Ecto neural progenitor cell (in vitro differentiated cells): Measurements from ENCODE around the gene GPSM1.

ENCODE experiments used
- DNase-seq: peaks from one replicate; pipeline ENCODE4 v3.0.0-alpha.2; 2018; ENCODE audit warnings: low spot score

The GPSM1 gene

DNA sequence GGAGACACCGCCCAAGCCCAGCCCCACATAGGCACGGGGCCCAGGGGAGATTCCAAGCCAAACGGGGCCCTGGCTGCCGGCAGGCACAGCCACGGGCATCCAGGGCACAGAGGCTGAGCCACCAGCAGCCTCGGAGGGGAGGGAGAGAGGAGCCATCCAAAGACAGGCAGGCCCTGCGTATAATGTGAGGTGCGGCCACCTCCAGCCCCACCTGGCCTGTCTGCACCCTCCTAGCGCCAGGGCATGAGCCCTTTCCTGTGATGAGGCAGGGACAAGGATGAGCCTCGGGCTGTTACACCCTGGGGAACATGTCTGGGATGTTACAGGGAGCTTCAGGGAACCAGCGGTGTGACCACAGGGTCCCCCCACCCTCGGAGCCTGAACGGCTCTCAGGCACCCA is 22.4 kb upstream of the GPSM1 start:
- no peak for DNase-seq

DNA sequence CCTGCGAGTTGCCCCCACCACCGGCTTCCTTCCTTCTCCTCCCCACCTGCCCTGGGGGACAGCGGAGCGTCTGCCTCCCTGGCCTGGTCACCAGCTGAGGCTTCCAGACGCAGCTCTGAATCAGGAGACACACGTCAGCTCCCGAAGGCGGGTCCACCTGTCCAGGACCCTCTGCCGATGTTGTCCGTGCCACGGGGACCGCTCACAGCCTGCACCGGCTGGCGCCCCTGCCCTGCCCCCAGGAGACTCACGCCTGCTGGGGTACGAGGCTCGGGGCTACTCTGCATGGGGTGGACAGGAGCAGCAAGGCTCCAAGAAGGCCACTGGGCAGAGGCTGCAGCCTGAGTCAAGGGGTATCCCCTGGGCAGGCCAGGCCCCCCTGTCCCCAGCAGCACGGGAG is 21.5 kb upstream of the GPSM1 start:
- DNase-seq = no peak

DNA sequence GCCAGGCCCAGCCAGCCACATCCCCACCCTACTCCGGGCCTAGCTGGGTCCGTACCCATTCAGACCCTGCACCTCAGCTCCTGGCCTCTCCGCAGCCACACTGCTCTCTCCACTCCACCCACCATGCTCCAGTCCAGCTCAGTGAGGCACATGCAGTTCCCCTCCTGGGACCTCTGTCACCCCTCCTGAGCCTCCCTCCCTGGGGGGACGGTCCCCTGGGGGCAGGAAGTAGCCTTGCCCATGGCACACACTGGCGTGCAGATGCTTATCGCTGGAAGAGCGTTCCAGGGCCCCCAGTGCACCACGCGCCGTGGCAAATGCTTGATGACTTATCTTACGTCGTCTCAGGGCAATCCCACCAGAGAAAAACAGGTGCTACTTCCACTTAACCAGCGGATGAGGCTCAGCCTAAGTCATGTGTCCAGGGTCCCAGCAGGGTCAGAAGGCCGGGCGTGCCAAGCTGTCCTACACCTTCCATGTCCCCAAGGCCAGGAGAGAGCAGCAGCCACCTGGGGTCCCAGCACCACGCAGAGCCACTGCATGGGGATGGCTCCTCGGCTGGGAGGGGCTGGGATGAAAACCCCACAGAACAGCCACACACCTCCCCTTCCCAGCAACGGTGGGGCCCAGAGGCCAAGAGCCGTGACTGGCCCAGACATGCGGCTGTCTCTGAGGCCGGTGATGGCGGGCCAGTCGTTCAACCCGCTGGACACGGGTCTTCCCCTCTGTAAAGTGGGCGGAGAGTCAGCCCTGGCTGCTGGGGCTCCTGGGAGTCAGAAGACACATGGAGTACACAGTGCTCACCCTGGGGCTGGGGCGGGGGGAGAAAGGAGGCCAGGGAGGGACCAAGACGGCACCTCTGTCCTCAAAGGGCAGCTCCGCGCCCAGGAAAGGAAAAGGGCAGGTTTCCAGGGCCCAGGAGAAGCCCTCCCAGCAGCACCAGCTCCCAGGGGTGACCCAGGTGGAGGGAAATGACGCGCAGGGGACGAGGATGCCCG is 20.8 kb upstream of the GPSM1 start:
- DNase-seq = no peak

DNA sequence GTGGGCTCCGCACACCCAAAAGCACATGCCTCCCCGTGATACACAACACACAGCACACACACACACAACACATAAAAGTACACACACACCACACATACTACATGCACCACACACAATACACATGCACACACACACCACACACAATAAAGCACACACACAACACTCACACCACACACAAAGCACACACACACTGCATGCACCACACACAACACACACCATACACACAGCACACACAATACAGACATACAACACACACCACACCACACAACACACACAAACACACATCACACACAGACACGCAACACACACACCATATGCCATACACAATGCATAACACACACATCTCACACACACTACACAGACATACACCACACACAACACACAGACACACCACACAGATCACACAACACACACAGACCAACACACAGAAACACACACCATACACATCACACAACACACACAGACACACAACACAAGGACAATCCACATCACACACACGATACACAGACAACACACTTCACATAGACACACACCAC is 20.1 kb upstream of the GPSM1 start:
- no peak for DNase-seq

DNA sequence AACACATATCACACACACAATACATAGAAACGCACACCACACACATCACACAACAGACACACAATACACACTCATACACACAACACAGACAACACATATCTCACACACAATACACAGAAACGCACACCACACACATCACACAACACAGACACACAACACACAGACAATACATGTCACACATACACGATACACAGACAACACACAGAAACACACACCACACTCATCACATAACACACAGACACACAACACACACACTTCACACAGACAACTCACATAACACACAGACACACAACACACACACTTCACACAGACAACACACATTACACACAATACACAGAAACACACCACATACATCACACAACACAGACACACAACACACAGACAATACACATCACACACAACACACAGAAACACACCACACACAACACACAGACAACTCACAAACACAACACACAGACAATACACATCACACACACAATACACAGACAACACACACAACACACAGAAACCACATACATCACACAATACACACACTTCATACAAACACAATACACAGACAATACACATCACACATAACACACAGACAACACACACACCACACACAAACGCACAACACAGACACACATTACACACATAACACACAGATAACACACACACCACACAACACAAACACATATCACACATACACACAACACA is 19.2 kb upstream of the GPSM1 start:
- no peak for DNase-seq

DNA sequence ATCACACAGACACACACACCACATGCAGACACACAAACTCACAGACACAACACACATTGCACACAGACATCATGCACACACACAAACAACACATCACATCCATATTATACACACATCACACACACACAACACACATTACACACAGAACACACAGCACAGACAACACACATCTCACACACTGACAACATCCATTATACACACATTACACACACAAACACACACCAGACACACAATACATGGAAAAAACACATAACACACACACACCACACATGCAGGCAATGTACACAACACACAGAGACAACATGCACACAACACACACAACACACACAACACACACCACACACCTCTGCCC is 18.7 kb upstream of the GPSM1 start:
- DNase-seq = no peak

DNA sequence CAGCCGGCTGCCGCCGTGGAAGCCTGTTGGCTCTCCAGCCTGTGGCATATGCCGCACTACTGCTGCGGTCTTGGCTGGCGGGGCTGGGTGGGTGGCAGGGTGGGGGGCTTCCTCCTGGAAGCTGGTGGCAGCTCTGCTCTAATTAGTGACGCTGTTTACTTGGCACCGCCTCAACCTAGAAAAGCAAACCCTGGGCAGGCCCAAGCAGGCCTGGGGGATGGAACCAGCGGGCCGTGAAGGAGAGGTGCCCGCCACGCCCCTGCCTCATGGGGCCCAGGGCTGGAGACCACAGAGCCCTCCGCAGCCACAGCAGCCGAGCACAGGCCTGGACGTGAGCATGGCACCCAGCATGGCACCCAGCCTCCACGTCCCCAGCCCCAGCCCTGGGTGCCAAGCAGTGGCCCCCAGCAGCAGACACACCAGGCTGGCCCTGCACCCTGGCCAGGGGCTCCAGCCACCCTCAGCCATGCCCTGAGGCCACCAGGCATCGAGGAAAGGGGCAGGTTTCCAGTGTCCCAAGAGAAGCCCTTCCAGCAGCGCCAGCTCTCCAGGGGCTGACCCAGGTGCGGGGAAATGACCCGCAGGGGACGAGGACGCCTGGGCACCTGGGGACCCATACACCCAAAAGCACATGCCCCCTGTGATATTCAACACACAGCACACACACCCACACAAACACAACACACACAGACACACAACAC is 18.1 kb upstream of the GPSM1 start:
- no peak for DNase-seq

DNA sequence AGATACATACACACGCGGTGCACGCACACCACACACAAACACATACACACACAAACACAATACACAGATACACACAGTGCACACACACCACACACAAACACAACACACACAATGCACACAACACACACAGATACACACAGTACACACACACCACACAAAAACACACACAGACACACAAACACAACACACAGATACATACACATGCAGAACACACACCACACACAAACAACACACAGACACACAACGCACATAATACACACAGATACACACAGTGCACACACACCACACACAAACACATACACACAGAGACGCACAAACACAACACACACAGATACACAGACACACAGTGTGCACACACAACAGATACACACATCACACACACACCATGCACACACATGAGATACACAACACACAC is 17.5 kb upstream of the GPSM1 start:
- no peak for DNase-seq

DNA sequence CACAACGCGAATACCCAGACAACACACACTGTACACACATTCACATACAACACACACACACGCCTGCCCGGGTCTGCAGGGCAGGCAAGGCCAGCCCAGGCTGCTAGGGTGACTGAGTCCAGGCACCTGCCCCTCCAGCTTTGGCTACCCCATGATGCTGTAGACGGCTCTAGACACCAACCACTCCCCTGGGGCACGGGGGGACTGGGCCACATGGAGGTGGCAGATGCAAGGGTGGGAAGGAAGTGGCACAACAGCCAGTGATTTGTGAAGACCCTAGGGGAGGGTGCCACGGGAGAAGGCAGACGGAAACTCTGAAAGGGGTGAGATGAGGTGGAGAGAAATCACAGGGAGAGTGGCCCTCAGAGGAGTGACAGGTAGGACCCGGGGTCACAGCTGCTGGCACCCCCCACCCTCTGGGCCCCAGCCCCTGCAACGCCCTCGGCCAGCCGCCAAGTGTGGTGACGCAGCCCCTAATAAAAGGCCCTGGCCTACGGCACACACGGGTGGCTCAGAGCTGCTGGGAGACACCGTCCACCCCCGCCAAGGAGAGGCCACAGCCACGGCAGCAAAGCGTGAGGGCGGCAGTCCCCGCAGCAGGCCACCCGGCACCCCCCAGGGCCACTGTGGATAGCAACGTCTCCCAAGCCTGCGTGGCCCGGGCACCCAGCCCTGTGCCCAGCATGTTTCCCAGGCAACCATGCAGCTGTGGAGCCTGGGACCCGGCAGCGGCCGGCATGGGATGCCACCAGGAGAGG is 16.9 kb upstream of the GPSM1 start:
- DNase-seq = no peak

DNA sequence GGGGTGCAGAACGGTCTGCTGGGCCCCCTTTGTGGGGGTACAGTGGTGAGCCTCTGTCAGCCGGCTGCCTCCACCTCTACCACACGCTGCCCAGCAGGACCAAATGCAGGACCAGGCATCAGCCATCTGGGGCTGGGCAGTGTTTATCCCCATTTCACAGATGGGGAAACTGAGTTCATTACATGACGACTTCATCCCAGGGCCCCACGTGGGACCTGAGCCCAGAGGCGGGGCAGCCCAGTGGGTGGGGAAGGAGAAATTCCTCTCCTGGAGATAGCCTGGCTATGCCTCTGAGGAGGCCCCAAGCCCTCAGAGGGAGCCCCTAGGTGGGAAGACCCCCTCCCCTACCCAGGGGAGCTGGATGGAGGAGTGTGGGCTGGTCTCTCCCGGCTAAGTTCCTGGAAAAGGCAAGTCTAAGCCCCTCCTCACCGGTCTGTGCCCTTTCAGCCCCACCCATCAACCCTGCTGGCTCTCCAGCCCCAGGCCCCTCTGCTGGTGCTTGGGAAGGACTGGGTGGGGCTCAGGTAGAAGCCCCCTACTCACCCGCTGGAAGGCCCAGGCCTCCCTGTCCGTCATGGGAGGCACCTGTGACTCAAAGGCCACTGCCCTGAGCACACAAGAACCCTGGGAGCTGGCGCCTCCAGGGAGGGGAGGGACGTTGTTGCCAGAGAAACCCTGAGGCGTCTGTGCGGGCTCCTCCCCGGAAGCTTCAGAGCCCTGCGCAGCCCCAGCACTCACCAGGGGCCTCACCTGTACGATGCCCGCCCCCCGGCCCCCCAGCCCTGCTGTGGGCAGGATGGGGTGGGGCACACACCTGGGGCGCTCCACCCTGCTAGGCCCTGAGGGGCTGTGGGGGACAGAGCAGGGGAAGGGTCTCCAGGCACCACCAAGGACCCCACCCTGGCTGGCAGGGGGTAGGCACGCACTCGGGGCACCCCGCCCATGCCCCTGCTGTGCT is 16.0 kb upstream of the GPSM1 start:
- no peak for DNase-seq

DNA sequence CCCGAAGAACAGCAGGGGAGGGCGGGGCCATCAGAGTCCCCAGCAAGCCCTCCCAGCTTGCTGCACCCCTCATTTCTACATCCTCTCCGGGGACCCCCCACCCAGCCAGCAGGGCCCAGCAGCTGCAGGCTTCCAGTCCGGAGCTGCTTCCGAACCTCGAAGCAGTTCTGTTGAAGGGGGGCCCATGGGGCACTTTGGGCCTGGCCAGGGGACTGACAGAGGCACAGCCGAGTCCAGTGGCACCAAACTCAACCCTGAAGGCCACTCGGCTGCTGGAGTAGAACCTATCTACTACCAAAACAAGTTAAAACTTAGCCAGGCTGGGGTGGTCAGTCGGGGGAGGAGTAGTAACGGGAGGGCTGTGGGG is 15.3 kb upstream of the GPSM1 start:
- no peak for DNase-seq

DNA sequence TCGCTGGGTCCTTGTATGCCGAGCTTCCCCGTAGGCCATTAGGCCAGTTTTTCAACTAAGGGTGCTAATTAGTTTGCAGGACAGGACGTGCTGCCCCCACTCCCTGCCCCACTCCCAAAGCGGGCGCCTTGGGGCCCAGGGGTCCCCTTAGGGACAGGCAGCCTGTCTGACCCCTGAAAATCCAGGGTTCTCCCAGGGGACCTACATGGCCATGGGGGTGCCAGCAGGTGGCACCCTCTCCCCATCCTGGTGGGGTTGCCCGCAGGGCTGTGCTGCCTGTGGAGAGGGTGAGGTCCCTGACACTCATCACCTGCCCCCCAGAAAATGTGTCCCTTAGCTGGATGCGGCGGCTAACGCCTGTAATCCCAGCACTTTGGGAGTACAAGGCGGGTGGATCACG is 14.9 kb upstream of the GPSM1 start:
- DNase-seq = no peak

DNA sequence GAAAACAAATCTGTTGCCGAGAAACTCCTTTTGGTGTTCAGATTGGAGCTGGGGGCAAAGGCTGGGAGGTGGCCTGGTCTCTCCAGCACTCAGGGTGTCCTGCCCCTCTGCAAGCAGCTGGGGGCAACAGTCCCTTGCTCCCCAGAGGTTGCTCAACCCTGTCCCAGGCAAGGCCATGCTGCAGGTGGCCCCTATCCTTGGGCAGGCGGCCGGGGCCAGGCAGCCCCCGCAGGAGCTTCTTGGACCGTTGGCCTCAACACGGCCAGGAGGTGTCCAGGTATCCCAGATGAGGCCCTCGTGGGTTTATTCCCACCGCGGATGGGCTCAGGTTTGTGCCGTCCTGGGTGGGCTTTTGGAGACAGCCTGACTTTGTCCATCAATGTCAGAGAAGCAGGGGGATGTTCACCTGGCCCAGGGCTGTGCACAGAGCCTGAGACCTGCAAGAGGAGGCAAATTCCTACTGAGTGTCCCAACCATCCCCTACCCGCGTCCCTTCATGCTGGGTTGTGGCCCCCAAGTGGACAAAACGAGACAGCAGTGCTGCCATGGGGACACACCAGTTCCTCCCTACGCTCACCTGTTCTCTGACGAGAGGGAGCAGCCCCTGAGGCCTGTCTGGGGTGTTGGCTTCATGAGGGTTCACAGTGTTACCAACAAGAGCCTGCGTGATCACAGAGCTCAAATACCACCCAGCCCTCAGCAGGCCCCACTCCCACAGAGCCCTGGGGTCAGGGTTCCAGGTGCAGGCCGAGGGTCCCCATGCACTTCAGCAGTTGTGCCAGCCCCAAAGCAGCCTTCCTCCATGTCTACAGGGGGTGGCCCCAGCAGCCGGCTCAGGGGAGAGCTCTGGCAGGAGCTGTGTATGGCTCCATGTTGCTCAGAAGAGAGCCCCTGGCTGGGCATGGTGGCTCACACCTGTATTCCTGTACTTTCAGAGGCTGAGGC is 14.0 kb upstream of the GPSM1 start:
- no peak for DNase-seq

DNA sequence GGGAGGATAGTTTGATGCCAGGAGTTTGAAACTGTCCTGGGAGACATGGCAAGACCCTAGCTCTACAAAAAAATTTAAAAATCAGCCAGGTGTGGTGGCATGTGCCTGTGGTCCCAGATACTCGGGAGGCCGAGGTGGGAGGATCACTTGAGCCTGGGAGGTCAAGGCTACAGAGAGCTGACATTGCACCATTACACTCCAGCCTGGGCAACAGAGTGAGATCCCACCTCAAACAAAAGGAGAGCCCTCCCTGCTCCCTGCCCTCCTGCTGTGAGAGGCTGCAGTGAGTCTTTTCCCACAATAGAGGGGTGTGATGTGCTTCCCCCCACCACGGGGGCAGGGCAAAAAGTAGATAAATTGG is 13.3 kb upstream of the GPSM1 start:
- no peak for DNase-seq

DNA sequence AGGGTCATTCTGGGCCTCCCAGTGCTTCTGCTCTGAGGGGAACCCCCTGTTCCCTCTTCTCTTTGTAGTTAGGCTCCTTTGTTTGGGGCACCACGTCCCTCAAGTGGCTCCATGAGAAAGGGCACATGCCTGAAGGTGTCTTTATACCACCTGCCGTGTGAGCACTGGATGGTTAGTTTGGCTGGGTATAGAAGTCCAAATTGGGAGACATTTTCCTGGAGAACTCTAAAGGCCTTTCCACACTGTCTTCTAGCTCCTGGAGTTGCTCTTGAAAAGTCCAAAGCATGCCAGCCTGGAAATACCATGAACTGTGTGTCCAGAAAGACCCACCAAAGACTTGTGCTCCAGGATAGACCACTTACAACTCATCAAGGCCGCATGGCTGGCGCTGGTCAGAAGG is 12.4 kb upstream of the GPSM1 start:
- DNase-seq = no peak

DNA sequence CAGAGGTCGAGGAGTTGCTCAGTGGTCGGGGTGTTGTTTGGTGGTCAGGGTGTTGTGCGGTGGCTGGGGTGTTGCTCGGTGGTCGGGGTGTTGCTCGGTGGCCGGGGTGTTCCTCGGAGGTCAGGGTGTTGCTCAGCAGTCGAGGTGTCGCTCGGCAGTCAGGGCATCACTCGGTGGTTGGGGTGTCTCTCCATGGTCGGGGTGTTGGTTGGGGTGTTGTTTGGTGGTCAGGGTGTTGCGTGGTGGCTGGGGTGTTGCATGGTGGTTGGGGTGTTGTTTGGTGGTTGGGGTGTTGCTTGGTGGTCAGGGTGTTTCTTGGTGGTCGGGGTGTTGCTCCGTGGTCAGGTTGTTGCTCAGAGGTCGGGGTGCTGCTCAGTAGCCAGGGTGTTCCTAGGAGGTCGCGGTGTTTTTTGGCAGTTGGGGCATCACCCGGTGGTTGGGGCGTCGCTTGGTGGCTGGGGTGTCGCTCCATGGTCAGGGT is 11.0 kb upstream of the GPSM1 start:
- DNase-seq = no peak

DNA sequence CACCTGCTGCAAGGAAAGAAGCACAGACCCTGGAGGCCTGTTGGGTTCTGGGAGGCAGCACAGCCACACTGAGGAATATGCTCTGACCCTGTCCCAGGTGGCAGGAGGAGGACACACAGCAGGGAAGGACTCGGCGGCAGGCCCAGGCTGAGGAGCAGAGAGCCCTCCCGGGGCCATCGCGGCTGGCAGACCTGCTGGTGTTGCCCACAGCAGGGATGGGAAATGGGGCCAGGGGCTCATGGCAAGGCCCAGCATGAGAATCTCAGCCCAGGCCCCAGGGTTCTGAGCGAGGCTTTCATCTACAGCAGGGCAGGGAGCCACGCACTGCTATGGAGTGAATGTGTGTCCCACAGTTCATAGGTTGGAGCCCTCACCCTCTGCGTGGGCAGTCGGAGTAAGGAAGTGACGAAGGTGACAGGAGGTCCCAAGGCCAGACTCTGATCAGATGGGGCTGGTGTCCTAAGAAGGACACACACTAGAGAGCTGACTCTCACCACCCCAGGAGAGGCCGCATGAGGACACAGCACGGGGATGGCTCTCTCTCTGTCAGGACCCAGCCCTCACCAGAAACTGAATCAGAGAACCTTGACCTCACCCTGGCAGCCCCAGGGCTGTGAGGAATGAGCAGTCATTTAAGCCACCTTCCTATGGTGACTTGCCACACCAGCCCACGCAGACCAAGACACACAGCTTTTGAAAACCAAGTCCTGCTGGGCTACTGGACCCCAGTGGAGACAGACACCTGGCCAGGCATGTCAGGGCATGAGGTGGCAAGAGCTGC is 10.3 kb upstream of the GPSM1 start:
- DNase-seq = no peak

DNA sequence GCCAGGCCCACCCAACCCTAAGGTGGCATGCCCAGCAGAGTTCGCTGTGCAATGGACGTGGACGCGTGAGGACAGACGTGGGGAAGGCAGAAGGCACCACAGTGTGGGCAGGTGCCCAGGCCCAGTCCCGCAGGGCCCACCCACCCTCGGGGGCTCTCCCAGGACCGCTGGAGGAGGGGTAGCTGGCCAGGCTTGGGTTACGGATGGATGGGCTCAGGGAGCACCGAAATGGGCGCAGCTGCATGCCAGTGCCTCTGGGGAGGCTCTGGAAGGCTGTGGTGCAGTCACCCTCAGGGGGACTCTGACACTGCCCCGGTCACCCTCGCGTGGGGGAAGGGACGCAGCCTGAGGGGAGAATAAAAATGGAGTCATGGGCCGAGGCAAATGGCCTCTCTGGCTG is 9.6 kb upstream of the GPSM1 start:
- no peak for DNase-seq
